ENCODE data around the gene RPS6KB2.

DNA sequence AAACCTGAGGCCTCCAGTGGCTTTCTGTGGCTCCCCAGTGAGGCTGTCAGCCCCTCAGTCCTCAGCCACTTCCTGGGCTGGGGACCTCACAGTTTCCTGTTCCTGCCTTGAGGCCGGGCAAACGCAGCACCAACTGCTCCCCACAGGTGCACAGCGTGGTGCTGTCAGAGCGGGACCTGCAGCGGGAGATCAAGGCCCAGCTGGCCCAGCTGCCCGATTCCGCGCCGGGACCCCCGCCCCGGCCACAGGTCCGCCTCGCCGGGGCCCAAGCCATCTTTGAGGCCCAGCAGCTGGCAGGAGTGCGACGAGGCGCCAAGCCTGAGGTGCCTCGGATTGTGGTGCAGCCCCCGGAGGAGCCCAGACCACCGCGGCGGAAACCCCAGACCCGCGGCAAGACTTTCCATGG lies 19.0 kb upstream of the RPS6KB2 start:
- TF ChIP-seq, protein P1, sequence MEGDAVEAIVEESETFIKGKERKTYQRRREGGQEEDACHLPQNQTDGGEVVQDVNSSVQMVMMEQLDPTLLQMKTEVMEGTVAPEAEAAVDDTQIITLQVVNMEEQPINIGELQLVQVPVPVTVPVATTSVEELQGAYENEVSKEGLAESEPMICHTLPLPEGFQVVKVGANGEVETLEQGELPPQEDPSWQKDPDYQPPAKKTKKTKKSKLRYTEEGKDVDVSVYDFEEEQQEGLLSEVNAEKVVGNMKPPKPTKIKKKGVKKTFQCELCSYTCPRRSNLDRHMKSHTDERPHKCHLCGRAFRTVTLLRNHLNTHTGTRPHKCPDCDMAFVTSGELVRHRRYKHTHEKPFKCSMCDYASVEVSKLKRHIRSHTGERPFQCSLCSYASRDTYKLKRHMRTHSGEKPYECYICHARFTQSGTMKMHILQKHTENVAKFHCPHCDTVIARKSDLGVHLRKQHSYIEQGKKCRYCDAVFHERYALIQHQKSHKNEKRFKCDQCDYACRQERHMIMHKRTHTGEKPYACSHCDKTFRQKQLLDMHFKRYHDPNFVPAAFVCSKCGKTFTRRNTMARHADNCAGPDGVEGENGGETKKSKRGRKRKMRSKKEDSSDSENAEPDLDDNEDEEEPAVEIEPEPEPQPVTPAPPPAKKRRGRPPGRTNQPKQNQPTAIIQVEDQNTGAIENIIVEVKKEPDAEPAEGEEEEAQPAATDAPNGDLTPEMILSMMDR (IDR thresholded peaks at IDR 0.05 in 8 of 11, conservative IDR thresholded peaks at IDR 0.05 in 3 of 11), result no peak
- TF ChIP-seq POLR2AphosphoS5 (IDR thresholded peaks at IDR 0.05), result peak; percentile 90 to 91 (median 91)

Data from spleen (tissue), 7 donors.